IPS-18c (cell line): ENCODE measurements around the gene SLC23A2.

ENCODE experiments used
- H3K4me3 ChIP-seq: 2 replicates; pipeline ENCODE4 v1.7.0; 2013; ENCODE audit warnings: low read depth, mild to moderate bottlenecking, low read length, moderate library complexity; ENCODE audit not compliant: insufficient read depth
- H3K9me3 ChIP-seq: one replicate; pipeline ENCODE4 v1.6.1; 2013; ENCODE audit warnings: mild to moderate bottlenecking, low read length, moderate library complexity; ENCODE audit not compliant: control insufficient read depth, insufficient read depth

SLC23A2 gene

DNA sequence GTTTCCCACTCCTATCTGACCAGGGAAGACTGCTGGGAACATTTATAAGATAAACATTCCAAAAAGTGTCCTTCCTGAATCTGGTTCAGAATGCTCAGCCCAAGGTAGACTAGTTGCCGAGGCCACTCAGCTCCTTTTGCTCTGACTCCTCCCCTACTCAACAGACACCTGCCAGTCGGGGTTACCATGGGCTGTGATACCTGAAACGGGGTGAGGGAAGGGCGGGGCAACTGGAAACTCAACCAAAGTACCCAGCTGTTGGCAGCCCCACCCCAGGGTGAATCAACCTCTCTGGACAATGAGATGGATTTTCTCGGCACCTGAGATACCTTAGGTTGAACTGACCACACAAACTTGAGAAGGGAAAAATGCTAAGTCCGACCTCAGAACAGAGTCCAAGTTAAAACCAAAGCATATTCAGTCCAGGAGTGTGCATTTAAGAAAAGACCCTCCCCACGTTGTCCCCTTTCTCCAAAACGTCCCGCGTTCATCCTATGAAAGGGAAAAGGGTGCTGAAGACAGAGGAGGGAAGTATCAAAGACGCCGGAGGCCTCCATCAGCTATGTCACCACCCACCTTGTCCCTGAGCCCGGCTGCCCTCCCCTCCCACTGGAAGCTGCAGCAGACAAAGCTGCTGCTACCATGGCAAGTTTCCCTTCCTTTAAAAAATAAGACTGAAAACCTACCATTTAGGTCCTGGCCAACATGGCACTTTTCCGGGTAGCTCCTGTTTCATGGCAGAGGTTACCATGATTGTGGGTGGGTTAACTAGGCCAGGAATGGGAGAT lies 100.1 kb downstream of the SLC23A2 start:
- no peak overlapping the region for H3K4me3 ChIP-seq
- H3K9me3 ChIP-seq: no peaks in the 10 kb centered on the region

- H3K4me3 ChIP-seq: no peak overlapping the region
- no peaks in the 10 kb centered on the region for H3K9me3 ChIP-seq
Measured at GRCh38 chr20:4898282-4899244, 102.7 kb downstream of the SLC23A2 start.

GRCh38 chr20:4897600-4897999 lies 103.7 kb downstream of the SLC23A2 start:
- Histone ChIP-seq H3K9me3 (no peaks in the 10 kb centered on the region), H3K4me3 (no peak overlapping the region)

GRCh38 chr20:4896971-4897497 lies 104.3 kb downstream of the SLC23A2 start:
- H3K9me3 ChIP-seq: no peaks in the 10 kb centered on the region
- no peak overlapping the region for H3K4me3 ChIP-seq

DNA sequence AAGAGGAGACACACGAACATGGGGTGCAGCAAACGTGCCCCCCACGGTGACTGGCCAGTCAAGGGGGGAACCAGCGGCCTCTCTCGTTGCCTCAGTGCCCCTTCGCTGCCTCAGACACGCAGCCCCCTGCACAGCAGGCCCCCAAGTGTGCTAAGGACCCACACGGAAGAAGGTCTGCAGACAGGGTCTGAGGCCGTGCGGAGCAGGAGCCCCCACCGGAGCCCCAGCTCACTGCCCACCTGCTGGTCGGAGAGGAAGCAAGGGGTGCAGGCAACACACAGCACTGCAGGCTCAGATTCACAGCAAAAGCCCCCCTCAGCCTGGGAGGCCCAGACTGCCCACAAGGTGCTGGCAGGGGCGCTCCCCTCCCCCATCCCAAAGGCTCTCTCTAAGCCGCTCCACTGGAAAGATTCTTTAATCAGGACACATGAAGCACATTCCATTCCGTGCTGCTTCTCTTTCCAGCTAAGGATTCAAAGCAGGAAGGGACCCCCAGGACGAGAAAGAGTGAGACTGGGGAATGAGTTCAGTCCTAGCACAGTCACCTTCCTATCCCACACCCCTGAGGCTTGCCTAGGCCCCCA lies 105.1 kb downstream of the SLC23A2 start:
- Histone ChIP-seq H3K4me3 (no peak overlapping the region), H3K9me3 (no peaks in the 10 kb centered on the region)

- no peak overlapping the region for H3K4me3 ChIP-seq
- H3K9me3 ChIP-seq: no peaks in the 10 kb centered on the region
Measured at GRCh38 chr20:4894981-4895381, 106.3 kb downstream of the SLC23A2 start.

GRCh38 chr20:4894409-4894808 lies 106.9 kb downstream of the SLC23A2 start:
- no peak overlapping the region for H3K4me3 ChIP-seq
- H3K9me3 ChIP-seq: no peaks in the 10 kb centered on the region

- Histone ChIP-seq H3K4me3 (no peak overlapping the region), H3K9me3 (no peaks in the 10 kb centered on the region)
Measured at GRCh38 chr20:4893709-4894108, 107.6 kb downstream of the SLC23A2 start.

- H3K4me3 ChIP-seq: no peak overlapping the region
- H3K9me3 ChIP-seq: no peaks in the 10 kb centered on the region
Measured at GRCh38 chr20:4891997-4892396, 109.3 kb downstream of the SLC23A2 start.

DNA sequence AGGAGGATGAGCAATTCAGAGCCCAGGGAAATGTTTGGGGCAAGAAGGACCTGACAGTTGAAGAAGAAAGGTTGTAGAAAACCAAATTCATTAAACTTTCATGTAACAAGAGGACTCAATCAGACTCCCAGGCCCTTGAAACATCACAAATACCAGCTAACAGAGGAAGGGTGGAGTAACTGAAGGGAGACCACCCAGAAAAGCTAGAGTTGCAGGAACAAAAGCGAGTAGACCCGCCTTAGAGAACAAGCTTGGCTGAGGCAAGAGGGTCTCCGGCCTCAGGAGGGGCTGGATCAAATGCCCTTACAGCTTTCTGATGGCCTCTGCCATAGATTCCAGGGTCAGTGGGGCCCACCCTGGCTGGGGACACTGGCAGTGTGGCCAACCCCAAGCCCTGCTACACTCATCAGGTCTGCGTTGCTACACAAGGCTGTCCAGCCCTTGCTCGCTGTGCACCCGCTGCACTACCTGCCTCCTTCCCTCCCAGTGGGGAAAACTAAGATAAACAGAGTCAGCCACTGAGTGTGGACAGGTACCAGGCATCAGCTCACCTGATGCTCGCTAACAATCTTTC lies 110.0 kb downstream of the SLC23A2 start:
- Histone ChIP-seq H3K9me3 (no peaks in the 10 kb centered on the region), H3K4me3 (no peak overlapping the region)

DNA sequence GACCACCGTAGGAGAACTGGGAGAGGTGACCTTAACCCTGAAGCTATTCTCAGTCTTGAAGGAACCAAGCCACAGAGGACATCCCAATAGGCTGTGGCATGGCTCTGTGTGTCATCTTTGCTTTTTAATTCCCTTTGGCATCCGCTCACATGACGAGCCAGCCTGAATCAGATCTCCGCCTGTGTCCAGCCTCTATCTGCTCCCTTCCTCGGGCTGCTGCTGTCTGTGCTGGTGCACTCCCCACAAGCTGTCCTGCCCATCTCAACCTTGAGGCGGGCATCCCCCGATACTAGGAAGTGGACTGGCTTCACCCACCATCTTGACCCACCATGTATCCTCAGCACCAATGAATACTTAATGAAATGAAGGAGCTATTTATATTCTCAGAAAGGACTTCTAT lies 111.9 kb downstream of the SLC23A2 start:
- no peak overlapping the region for H3K4me3 ChIP-seq
- H3K9me3 ChIP-seq: no peaks in the 10 kb centered on the region

GRCh38 chr20:4887586-4887985 lies 113.7 kb downstream of the SLC23A2 start:
- Histone ChIP-seq H3K9me3 (no peaks in the 10 kb centered on the region), H3K4me3 (no peak overlapping the region)

DNA sequence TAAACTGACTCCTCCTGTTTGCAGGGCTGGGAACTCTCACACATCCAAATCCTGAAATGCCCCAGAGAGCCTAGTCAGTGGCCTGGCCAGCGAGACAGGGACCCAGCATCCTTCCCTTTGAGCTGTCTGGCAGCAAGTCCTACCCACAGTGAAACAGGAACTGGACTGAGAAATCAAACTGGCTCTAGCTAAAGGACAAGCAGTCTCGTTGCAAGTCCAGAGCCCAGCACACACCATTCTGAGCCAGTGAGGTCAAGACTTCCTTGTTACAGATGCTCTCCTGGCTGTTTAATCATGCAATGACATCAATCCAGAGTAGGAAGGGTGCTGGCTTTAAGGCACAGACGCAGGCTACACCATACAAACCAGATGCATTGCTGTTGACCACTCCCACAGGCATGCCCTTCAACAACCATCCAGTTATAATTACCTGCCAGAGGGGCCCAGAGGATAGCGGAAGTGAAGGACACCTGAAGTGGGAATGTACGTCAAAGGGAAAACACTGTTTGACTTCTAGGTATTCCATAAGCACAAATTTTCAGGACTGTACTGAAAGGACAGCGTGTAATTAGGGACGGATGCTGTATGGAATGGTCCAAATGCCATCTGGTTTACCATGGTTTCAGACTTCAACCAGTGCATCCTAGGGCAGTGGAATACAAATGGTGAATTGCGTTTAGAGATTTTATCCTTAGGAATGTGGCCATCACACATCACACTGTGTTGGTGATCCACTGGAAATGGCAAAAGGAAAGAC lies 114.4 kb downstream of the SLC23A2 start:
- Histone ChIP-seq H3K4me3 (no peak overlapping the region), H3K9me3 (no peaks in the 10 kb centered on the region)

DNA sequence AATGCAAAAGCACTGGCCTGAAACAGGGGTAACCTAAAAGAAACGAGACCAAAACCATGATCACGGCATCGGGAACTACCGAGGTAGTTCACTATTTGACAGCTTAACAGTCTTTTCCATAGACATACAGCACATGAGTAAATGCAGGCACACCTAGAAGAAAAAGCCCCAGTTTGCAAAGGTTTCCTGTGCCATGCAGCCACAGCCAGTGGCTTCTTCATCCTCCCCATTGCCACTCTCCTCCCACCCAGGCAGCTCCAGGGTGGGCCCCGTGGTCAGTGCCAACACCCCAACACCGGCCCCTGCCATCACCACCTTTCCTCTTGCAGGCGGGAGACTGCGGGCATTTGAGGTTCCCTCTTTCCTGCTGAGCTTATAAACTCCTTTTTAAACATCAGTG lies 115.4 kb downstream of the SLC23A2 start:
- no peak overlapping the region for H3K4me3 ChIP-seq
- no peaks in the 10 kb centered on the region for H3K9me3 ChIP-seq

DNA sequence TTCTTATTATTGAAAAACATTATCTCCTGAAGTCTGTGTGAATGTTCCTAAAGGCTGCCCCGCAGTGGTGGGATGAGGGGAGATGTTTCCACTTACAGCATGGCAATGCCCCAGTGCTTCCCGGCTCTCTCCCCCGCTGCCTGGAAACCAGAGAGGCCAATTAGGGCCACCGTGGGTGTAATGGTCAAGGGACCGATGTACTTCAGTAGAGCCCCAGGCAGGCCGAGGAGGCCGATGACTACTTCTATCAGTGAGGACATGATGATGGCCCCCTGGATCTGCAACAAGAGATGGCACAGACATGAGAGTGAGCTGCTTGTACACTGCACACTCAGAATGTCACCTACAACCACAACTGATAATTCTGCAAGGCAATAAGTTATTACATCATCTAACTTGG lies 117.8 kb downstream of the SLC23A2 start:
- H3K4me3 ChIP-seq: no peak overlapping the region
- no peaks in the 10 kb centered on the region for H3K9me3 ChIP-seq

DNA sequence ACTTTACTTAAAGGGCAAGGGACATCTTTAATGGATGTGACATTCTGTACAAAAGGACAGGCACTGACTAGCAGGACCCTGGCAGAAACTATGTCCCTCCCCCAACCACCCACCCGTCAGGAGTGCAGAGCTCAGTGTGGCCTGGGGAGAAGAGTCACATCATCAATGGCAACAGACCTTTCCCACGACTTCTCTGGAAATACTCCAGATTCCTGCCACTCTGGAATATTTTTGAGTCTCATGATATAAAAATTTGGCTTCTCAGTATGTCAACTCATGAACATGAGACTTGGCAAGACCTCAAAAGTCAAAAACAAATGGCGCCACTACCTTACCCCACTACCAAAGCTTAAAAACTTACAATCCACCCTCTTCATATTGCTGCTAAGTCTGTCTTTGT lies 118.3 kb downstream of the SLC23A2 start:
- Histone ChIP-seq H3K4me3 (no peak overlapping the region), H3K9me3 (no peaks in the 10 kb centered on the region)
